Measurements from ENCODE around the gene MCF2L2.

DNA sequence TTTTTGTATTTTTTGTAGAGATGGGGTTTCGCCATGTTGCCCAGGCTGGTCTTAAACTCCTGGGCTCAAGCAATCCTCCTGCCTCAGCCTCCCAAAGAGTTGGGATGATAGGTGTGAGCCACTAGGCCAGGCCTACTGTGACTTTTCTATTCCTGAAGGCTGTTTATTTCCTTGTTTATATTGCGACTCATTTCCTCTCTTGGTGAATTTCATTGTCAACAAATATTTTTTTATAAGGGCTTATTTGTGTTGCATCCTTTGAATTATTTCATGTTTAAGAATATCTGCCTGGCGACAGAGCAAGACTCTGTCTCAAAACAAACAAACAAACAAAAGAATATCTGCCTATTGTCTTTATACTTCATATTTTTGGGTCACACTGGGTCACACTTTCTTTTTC lies 299.7 kb downstream of the MCF2L2 start:
- TF ChIP-seq EZH2 (IDR thresholded peaks at IDR 0.05; ENCODE audit: low read depth, unreplicated experiment) = no peak
- TF ChIP-seq EZH2phosphoT487 (IDR thresholded peaks at IDR 0.05; ENCODE audit: unreplicated experiment) = no peak
- TF ChIP-seq, protein P1, sequence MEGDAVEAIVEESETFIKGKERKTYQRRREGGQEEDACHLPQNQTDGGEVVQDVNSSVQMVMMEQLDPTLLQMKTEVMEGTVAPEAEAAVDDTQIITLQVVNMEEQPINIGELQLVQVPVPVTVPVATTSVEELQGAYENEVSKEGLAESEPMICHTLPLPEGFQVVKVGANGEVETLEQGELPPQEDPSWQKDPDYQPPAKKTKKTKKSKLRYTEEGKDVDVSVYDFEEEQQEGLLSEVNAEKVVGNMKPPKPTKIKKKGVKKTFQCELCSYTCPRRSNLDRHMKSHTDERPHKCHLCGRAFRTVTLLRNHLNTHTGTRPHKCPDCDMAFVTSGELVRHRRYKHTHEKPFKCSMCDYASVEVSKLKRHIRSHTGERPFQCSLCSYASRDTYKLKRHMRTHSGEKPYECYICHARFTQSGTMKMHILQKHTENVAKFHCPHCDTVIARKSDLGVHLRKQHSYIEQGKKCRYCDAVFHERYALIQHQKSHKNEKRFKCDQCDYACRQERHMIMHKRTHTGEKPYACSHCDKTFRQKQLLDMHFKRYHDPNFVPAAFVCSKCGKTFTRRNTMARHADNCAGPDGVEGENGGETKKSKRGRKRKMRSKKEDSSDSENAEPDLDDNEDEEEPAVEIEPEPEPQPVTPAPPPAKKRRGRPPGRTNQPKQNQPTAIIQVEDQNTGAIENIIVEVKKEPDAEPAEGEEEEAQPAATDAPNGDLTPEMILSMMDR (conservative IDR thresholded peaks at IDR 0.05; ENCODE audit: low read depth in 2 of 2) = no peak
- TF ChIP-seq POLR2AphosphoS5 (IDR thresholded peaks at IDR 0.05; ENCODE audit: low read depth) = no peak
- TF ChIP-seq, protein P2, sequence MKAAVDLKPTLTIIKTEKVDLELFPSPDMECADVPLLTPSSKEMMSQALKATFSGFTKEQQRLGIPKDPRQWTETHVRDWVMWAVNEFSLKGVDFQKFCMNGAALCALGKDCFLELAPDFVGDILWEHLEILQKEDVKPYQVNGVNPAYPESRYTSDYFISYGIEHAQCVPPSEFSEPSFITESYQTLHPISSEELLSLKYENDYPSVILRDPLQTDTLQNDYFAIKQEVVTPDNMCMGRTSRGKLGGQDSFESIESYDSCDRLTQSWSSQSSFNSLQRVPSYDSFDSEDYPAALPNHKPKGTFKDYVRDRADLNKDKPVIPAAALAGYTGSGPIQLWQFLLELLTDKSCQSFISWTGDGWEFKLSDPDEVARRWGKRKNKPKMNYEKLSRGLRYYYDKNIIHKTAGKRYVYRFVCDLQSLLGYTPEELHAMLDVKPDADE (IDR thresholded peaks at IDR 0.05) = no peak
- TF ChIP-seq ZNF331 (CRISPR knock-in tag; IDR thresholded peaks at IDR 0.05; ENCODE audit: low read depth) = no peak
- no peak for TF ChIP-seq JUNB (IDR thresholded peaks at IDR 0.05; ENCODE audit: unreplicated experiment)

Measured in GM23338 (cell line).